NCI-H748 treated with DMSO at 0.1 percent for 48 hours (cell line): ENCODE measurements around the gene RPUSD4.

Experiments used
- DNase-seq: peaks from one replicate; lab custom pipeline; 2025; lab: John Stamatoyannopoulos, UW

The RPUSD4 gene

DNA sequence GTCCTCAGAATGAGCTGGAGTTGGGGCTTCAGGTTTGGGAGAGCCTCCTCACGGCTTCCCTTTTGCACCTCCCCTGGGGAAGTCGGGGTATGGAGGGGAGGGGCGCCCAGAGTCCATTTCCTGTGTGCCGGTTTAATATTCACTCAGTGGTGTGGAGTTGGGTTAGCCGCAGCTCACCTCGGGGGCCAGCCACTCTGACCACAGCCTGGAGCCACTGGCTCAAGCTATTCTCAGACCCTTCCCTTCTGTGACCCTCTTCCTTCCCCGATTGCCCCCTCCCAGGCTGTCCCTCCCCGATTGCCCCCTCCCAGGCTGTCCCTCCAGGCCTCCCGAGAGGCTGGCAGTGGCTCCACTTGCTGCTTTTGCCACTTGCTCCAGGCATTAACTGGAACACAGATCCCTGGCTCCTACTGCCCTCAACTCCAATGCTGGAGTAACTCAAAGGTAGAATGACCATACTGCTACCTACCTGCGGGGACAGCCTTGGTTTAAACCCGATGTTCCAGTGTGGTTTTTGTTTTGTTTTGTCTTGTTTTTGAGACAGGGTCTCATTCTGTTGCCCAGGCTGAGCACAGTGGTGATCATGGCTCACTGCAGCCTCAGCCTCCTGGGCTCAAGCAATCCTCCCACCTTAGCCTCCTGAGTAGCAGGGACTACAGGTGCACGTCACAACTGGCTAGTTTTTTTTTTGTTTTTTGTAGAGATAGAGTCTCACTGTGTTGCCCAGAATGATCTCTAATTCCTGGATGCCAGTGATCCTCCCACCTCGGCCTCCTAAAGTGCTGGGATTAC lies 29.3 kb downstream of the RPUSD4 start:
- DNase-seq: no peak

DNA sequence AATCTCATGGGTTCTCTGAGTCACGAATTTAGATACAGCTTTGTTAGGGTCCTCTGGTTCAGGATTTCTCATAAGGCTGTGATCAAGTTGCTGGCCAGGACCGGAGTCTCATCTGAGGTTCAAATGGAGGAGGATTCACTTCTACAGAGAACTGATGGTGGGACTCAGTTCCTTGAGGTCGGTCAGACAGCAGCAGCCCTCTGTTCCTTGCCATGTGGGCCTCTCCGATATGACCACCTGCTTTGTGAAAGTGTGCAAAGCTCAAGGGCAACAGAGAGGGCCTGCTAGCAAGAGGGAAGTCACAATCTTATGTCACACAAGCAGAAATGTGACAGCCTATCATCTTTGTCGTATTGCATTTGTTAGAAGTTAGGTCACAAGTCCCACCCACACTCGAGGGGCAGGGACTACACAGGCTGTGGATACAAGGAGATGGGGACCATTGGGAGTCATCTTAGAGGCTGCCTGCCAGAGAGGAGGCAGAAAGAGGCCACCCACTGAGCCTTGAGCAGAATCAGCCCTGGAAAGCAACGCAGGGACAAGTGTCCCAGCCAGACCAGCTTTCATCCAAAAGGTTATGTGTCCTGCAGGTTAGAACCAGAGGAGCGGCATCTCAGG lies 34.5 kb downstream of the RPUSD4 start:
- DNase-seq: no peak

DNA sequence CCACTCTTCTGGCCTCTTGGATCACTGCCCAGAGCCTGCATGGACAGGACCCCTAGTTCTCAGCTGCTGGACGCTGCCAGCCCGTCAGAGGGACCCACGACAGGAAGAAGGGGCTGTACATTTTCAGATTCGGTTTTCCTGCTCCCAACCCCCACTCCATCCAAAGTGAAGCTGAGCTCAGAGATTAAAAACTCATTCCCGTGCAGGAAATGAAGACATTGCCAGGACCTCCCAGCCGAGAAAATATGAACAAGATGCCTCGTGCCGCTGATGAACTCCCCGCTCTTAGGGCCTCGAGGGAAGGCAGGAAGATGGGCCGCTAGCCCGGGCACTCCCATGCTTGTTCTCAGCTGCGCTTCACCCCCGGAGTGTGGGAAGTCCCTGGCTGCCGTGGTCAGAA lies 36.1 kb downstream of the RPUSD4 start:
- DNase-seq: no peak

DNA sequence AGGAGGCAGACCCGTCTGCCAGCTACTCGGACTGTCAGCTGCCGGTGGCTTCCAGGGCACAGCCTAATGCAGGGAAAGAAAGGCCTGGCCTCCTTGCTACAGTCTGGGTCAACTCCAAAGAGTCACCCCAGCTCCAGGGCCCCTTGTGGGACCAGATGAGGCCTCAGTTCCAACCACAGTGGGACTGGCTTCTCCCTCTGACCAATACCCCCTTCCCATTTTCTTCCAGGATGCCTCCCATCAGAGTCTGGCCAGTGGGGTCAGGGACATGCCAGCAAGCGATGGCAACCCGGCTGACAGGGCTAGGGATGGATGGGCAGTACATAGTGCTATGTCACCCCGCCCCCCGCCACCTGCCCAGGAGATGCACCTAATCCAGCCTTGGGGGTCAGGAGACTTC lies 36.6 kb downstream of the RPUSD4 start:
- no peak for DNase-seq

DNA sequence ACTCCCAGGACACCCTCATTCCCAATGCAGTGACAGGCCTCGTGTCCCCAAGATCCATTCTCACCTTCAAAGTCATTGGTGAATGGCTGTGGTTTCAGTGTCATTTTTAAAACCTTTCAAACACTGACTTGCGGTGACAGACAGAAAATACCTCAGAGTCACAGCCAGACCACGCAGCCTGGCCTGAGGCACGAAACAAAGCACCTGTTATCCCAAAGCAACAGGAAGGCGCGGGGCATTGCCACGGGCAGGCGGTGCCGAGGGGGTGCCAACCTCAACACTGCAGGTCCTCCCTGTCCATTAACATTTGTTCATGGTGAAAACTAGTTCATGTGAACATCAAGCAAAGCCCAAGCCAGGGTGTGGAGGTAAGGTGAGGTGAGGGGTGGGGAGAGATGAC lies 38.2 kb downstream of the RPUSD4 start:
- DNase-seq: no peak

DNA sequence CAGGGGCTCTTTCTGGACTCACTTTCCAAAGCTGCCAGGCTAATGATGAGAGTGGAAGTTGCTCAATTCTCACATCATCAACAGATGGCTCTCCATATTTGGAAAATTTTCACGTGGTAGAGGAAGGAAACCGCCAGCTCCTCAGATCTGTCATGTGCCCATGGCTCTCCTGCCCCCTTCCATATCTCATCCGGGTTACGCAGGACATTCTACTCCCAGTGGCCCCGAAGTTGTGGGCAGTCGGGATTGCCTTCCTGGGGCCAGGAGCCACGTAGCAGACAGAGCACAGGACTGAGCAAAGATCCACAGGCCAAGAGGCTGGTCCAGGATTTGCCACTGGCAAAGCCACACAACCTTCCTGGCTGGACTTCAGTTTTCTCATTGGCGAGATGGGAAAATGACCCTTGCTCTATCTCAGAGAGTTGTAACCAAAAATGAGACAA lies 38.8 kb downstream of the RPUSD4 start:
- DNase-seq: no peak

DNA sequence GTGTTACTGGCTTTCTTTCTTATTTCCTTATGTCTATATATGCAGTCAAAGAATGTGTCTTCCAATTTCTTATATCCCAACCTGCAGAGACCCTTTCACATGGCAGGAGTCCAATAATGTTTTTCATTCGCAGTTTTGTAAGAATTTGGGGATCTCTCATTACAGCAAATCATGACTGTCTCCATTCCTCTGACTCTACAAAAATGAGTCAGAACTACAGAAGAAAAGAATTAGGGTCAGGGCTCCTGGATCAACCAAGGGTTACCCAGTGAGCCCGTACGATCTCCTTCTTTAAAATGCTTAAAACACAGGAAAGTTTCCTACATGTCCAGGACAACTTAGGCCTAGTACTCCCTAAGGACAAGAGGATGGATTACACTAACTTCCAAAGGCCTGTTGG lies 42.2 kb downstream of the RPUSD4 start:
- DNase-seq: no peak

DNA sequence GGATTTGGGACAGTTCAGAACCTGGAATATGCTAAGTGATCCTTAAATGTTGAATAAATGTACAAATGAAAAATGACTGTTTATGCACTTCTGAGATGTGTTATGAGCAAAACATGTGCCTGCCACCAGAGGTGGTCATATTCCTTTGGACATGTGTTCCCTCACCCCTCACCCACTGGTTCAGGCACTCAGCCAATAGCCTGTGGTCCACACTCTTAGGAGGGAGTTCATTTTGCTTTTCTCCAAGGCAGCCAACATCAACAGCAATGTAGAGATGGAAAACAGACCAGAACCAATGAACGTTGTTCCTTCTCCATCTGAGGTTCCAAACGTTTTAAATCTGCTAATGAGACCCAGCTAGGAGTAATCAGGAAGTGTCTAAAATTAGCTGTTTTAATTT lies 44.0 kb downstream of the RPUSD4 start:
- no peak for DNase-seq

DNA sequence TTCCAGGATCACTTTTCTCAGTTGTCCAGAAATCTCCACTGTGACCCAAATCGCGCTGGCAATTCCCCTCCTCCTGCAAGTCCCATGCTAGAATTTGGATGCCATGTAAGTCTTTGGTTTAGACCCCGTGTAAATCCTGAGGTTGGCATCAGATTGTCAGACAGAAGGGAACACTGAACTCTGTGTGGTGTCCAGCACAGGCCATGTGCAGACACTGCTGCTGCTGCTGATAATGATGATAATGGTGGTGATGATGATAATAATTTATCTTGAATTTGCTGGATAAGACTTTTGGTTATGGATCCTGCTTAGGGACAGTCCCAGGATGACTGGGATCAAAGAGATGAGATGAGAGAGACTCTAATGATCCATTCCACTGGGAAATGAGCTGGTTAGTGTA lies 45.0 kb downstream of the RPUSD4 start:
- DNase-seq: no peak

DNA sequence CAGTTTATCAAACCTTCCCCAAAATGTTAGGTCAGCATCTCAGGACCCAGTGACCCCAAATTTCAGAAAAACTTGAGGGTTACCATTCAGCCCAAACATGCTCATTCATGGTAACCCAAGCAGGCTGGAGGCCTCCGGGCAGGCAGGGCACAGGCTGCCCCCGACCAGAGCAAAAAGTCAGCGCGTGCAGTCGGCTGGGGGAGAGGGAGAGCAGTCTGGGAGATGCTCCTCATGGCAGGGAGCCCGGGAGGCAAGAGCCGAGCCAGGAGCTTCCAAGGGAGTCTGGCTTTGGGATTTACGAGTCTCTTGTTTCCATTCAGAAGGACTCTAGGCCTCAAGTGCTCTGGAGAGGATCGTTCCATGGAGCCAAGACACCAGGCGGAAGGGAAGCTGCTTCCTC lies 45.7 kb downstream of the RPUSD4 start:
- no peak for DNase-seq

DNA sequence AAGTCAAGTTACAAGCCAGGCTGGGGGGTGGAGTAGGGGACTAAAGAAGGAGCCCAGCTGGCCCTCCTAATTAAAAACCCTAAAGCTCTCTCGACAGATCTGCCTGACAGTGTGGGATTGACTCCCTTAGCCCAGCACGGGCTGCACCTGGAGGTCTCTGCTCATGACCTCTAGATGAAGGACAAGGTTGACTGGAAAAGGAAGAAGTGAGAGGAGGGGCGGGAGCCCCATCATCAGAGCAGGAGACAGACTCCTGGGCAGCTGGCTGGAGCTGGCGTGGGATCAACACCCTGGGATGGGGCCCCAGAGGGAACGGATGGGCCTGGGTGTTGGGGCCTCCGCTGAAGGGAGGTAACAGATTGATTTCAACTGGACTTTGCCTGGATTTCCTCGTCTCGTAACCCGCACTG lies 46.1 kb downstream of the RPUSD4 start:
- DNase-seq: no peak

DNA sequence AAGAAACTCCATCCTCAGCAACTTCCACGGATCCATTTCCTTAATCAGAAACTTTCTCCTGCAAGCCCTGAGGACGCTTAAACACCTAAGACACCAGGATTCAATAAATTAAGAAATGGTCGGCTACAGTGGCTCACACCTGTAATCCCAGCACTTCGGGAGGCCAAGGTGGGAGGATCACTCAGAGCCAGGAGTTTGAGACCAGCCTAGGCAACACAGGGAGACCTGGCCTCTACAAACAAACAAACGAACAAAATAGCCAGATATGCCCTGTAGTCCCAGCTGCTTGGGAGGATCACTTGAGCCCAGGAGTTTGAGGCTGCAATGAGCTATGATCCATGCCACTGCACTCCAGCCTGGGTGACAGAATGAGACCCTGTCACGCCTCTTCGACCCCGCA lies 46.7 kb downstream of the RPUSD4 start:
- DNase-seq: no peak

DNA sequence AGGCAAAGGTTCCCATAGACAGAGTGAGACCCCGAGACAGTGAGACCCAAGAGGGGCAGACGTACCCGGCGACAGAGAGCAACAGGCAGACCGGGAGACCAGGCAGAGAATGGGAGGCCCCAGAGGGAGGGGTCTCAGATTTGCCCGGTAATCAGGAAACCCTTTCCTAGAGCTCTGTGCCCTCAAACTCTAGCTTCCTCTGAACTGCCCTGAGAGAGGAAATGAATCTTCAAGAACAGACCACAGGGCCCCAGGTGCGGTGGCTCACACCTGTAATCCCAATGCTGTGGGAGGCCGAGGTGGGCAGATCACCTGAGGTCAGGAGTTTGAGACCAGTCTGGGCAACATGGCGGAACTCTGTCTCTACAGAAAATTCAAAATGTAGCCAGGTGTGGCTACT lies 47.7 kb downstream of the RPUSD4 start:
- no peak for DNase-seq

DNA sequence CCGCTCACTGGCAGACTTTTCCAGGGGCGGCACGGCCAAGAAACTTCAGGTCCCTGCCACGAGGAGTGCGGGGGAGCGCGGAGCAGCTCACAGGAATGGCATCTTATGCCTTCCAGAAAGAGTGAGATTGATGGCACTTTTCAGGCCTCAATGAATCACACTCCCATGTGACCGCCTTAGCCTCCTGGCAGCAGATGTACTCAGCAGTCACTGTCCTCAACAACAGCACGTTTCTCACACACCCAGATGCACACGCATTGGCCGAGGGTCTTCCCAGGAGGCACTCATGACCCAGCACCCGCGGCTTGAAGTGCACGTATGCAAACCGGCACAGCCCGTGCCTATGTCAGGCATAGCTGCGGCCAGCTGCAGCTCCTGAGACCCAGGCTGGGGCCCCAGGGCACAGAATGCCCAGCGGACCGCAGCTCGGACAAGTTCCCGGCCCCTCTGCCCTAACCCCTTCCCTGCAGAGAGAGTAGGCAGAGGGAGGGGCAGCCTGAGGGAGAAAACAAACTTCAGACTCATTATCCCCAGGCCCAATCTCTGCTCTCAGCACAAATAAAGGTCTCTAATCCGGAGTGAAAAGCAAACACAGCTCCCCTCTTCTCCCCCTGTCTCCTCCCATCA lies 48.3 kb downstream of the RPUSD4 start:
- no peak for DNase-seq

DNA sequence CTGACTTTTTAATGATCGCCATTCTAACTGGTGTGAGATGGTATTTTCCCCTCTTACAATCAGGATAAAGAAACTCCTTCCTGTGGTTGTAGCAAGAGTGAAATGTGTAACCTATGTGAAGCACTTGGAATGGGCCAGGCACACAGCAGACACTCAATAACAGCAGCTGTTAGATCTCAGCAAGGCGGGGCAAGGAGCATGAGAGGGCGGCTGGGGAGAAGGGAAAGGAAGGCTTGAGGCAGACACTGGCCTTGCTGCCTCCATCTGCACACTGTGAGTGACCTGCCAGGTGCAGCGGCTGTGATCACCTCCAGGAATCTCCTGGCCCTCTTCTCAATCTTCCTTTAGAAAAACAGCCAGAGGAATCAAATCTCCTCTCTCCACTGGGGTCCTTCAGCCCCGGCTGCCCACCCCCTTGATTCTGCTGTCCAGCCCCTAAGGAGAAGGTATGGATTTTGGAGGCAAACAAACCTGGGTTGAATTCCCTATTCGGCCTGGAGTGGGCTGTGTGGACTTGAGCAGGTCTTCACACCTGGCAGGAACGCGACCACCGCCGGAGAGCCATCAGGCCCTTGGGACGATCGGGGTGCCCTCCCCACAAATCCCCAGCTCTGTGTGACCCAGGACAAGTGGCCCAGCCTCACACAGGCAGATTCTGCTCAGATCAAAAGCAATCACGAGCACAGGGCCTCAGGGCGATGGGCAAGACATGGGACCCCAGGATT lies 49.0 kb downstream of the RPUSD4 start:
- no peak for DNase-seq

DNA sequence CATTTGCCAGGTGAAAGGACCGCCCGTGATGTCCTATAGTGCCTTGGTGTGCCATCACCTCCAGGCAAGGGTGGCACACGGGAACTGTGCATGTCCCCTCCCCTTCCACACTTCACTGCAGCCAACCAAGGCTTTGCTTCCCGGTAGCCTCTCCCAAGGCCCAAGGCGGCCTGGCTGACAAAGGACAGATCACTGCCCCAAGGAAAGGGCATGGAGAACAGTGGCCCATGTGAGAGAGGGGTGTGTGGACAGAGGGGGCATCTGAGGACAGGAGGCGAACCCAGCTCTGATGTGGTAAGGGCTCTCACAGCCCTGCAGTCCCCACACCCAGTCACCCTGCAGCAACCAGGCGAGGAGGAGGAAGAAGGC lies 50.4 kb downstream of the RPUSD4 start:
- no peak for DNase-seq

DNA sequence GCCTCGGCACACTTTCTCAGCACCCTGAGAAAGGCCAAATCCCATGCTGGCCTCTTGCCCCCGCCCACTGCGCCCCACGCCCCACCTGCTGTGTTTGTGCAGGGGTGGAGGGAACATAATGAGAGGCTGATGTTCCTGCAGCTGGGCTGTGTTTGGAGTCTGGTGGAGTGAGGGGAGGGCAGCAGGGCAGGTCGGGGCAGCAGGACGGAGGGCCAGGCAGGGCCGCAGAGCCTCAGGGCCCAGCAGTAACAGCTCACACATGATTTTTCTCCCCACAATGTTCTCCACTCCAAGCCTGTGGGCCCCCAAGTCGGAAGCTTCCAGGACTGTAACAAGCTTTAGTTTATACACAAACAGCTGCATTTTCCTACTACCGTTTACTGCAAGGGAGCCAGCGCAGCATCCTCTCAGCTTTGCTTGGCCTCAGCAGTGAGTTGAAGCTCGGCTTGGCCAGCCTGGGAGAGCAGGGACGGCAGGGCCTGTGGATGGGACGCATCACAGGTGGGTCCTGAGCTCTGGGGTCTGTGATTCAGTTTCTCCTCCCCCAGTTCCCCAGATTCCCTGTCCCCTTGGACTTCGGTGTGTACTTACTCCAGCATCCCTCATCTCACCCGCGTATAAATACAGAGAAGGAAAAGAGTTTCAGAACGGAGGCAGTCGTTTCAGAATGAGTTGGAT lies 51.0 kb downstream of the RPUSD4 start:
- DNase-seq: no peak

DNA sequence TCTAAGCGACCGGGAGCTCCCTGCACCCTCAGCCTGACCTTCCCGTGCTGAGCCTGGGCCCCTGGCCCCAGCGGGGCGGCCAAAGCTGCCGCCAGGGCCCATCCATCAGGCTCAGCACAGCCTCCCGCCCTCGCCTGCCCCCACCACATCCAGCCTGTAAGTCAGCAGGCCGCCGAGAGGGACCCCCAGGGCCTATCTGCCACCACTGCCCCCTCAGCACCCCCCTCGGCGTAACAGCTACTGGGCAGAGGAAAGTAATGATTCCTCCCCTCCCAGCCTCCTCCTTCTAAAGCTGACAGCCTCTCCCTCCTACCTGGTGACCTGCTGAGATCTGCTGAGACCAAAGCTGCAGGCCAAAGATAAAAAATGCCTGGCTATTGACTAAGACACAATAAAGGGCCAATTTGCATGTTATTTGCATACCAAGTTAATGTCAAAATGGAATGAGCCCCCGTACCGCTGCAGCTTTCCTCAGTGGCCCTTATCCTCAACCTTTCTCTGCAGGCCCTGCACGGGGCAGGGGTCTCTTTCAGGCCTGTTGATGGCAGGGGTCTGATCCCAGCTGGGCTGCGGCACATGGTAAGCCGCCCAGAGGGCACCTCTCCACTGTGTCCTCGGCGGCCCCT lies 51.6 kb downstream of the RPUSD4 start:
- DNase-seq: no peak

DNA sequence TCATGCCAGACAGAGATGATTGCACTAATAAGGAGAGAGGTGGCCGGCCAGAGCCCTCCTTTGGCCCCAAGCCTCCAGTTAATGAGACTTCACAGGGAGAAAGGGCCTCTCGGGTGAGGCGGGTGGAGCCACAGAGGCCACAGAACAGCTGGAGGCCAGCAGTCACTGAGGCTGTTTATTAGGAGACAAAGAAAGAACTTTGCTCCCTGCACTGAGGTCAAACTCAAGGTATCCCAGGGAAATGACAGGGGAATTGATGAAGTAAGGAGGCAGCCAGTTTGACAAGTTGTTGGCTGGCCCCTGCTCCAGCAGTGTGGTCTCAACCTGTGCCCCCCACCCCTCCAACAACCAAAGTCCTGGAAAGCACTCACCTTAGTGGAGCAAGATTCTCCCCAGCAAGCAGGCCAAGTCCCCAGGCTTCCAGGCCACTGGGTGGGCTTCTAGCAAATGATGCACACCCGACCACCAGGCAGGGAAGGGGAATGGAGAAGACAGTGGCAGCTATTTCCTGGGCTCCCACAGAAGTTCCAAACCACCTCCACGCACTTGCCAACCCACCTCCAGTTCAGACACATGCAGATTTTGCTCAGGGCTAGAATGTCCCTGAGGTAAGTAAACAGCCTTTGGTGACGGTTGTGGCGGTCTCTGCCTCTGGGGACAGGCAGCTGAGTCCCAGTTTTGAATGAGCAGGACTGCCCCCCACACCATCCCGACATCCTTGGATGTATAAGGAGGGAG lies 53.2 kb downstream of the RPUSD4 start:
- DNase-seq: no peak

DNA sequence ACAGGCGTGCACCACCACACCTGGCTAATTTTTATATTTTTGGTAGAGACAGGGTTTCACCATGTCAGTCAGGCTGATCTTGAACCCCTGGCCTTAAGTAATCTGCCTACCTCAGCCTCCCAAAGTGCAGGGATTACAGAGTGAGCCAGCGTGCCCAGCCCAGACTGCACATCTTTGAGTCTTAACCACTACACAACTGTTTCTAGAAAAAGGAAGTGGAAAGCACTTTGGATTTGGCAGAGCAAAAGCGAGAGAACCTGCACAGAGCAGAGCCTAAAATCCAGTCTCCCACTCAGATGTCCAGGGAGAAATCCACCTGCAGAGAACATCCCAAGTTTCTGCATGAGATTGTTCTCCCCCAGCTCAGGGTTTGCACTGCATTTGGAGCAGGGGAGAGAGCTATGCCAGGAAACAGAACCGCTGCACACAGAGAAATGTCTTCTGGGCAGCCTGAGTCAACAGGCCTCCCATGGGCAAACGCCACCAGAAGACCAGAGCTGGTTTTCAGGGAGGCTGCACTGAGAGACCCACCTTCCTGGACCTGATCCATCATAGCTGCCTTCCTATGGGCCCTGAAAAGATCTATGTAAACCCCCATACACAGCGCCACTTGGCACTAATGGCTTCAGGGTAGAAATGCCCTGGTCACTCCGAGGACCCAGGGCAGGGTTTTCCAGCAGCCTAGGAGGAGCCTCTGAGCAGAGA lies 54.0 kb downstream of the RPUSD4 start:
- no peak for DNase-seq
